Measurements from ENCODE around the gene TCEA2. TPM values are rescaled to one million over a fixed set of nuclear protein-coding genes. Genes with fewer than 3 reads are reported as not detected.

Gene TCEA2
- total RNA-seq, 4 donors from 2014 or later, result 28.1 to 39.7 (median 33.6) TPM

- no peak overlapping the region for H3K4me3 ChIP-seq
- H3K9me3 ChIP-seq, result no peaks in the 10 kb centered on the region
- H3K27ac ChIP-seq, result no peak overlapping the region
- ATAC-seq, result no peak
- TF ChIP-seq EP300 (IDR thresholded peaks at IDR 0.05) (no peak), POLR2A (IDR thresholded peaks at IDR 0.05) (no peak), POLR2AphosphoS5 (IDR thresholded peaks at IDR 0.05) (no peak), CTCF (IDR thresholded peaks at IDR 0.05) (no peak)
- 78 to 80% methylated on average over 10 to 15 of the region's 30 CpGs for WGBS, 2 donors (ENCODE audit: low coverage in 1 of 2)
- H3K36me3 ChIP-seq, result peaks cover 0 to 61% of the 10 kb centered on the region in 2 donors
- H3K27me3 ChIP-seq, result no peaks in the 10 kb centered on the region
- H3K4me1 ChIP-seq, result peaks cover 0 to 6% (median 0%) of the 10 kb centered on the region in 3 donors
Observed at GRCh38 chr20:64071341-64072332, 8.6 kb downstream of the TCEA2 start.

GRCh38 chr20:64072498-64073063 lies 9.6 kb downstream of the TCEA2 start:
- H3K4me1 ChIP-seq, result peaks cover 0 to 6% (median 0%) of the 10 kb centered on the region in 3 donors
- ATAC-seq, result no peak
- no peak overlapping the region for H3K27ac ChIP-seq
- peaks cover 0 to 61% of the 10 kb centered on the region in 2 donors for H3K36me3 ChIP-seq
- H3K4me3 ChIP-seq, result no peak overlapping the region
- TF ChIP-seq POLR2A (IDR thresholded peaks at IDR 0.05) (no peak), EP300 (IDR thresholded peaks at IDR 0.05) (no peak), CTCF (IDR thresholded peaks at IDR 0.05) (no peak), POLR2AphosphoS5 (IDR thresholded peaks at IDR 0.05) (no peak)
- H3K27me3 ChIP-seq, result no peaks in the 10 kb centered on the region
- no CpG with 5 or more reads among the region's 14 CpGs for WGBS, 2 donors (ENCODE audit: low coverage in 1 of 2)
- no peaks in the 10 kb centered on the region for H3K9me3 ChIP-seq

GRCh38 chr20:64073476-64074183 lies 10.6 kb downstream of the TCEA2 start:
- H3K4me1 ChIP-seq, result peaks cover 0 to 12% (median 8%) of the 10 kb centered on the region in 3 donors
- TF ChIP-seq POLR2AphosphoS5 (IDR thresholded peaks at IDR 0.05), result no peak
- TF ChIP-seq EP300 (IDR thresholded peaks at IDR 0.05), result no peak
- no peak for TF ChIP-seq POLR2A (IDR thresholded peaks at IDR 0.05)
- TF ChIP-seq CTCF (IDR thresholded peaks at IDR 0.05), result no peak
- H3K27ac ChIP-seq, result no peak overlapping the region
- no peak overlapping the region for H3K4me3 ChIP-seq
- 80% methylated on average over 1 of the region's 37 CpGs; no CpG with 5 or more reads in 1 of the 2 donors for WGBS, 2 donors (ENCODE audit: low coverage in 1 of 2)
- H3K27me3 ChIP-seq, result no peaks in the 10 kb centered on the region
- no peak for ATAC-seq
- no peaks in the 10 kb centered on the region for H3K9me3 ChIP-seq
- peaks cover 0 to 56% of the 10 kb centered on the region in 2 donors for H3K36me3 ChIP-seq

GRCh38 chr20:64074184-64074789 lies 11.3 kb downstream of the TCEA2 start:
- Histone ChIP-seq H3K9me3 (no peaks in the 10 kb centered on the region), H3K4me3 (no peak overlapping the region), H3K4me1 (peaks cover 0 to 19% (median 14%) of the 10 kb centered on the region in 3 donors), H3K27ac (no peak overlapping the region), H3K27me3 (no peaks in the 10 kb centered on the region), H3K36me3 (peaks cover 0 to 56% of the 10 kb centered on the region in 2 donors)
- no peak for ATAC-seq
- WGBS, 2 donors (ENCODE audit: low coverage in 1 of 2), result no CpG with 5 or more reads among the region's 28 CpGs
- no peak for TF ChIP-seq EP300 (IDR thresholded peaks at IDR 0.05)
- no peak for TF ChIP-seq POLR2AphosphoS5 (IDR thresholded peaks at IDR 0.05)

GRCh38 chr20:64074963-64075362 lies 12.0 kb downstream of the TCEA2 start:
- Histone ChIP-seq H3K4me1 (peaks cover 0 to 23% (median 16%) of the 10 kb centered on the region in 3 donors), H3K36me3 (peaks cover 0 to 54% of the 10 kb centered on the region in 2 donors), H3K27me3 (no peaks in the 10 kb centered on the region), H3K9me3 (no peaks in the 10 kb centered on the region), H3K27ac (no peak overlapping the region), H3K4me3 (no peak overlapping the region)
- TF ChIP-seq EP300 (IDR thresholded peaks at IDR 0.05), result no peak
- TF ChIP-seq POLR2AphosphoS5 (IDR thresholded peaks at IDR 0.05), result no peak
- no peak for TF ChIP-seq POLR2A (IDR thresholded peaks at IDR 0.05)
- TF ChIP-seq CTCF (IDR thresholded peaks at IDR 0.05), result no peak
- no CpG with 5 or more reads among the region's 8 CpGs for WGBS, 2 donors (ENCODE audit: low coverage in 1 of 2)
- no peak for ATAC-seq

Measured in gastroesophageal sphincter (tissue), 4 donors.